ENCODE data around the gene SPTBN2.

The SPTBN2 gene

GRCh38 chr11:66637557-66638176 lies 91.3 kb downstream of the SPTBN2 start:
- DNase-seq, result no peak

- DNase-seq, result no peak
These were observed 92.6 kb downstream of the SPTBN2 start for GRCh38 chr11:66636411-66636810.

All from suppressor macrophage treated with lipopolysaccharide for 4 hours (primary cell).